ENCODE results near the gene TAF1C.
A peak's percentile ranks its signal among the peaks of the same experiment; 100 is the strongest.

TAF1C gene

GRCh38 chr16:84178146-84178765 lies 8.6 kb downstream of the TAF1C start:
- no peaks in the 10 kb centered on the region for H3K9me3 ChIP-seq (ENCODE audit: severe bottlenecking)
- peaks cover 16% of the 10 kb centered on the region for H3K4me1 ChIP-seq (ENCODE audit: insufficient read depth, poor library complexity, severe bottlenecking)
- peak overlapping the region; percentile 67 for H3K27ac ChIP-seq (ENCODE audit: poor library complexity, severe bottlenecking)
- peaks cover 28% of the 10 kb centered on the region for H3K36me3 ChIP-seq (ENCODE audit: low read depth)
- H3K4me3 ChIP-seq (ENCODE audit: severe bottlenecking): no peak overlapping the region
- TF ChIP-seq, protein P1, sequence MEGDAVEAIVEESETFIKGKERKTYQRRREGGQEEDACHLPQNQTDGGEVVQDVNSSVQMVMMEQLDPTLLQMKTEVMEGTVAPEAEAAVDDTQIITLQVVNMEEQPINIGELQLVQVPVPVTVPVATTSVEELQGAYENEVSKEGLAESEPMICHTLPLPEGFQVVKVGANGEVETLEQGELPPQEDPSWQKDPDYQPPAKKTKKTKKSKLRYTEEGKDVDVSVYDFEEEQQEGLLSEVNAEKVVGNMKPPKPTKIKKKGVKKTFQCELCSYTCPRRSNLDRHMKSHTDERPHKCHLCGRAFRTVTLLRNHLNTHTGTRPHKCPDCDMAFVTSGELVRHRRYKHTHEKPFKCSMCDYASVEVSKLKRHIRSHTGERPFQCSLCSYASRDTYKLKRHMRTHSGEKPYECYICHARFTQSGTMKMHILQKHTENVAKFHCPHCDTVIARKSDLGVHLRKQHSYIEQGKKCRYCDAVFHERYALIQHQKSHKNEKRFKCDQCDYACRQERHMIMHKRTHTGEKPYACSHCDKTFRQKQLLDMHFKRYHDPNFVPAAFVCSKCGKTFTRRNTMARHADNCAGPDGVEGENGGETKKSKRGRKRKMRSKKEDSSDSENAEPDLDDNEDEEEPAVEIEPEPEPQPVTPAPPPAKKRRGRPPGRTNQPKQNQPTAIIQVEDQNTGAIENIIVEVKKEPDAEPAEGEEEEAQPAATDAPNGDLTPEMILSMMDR (IDR thresholded peaks at IDR 0.05; ENCODE audit: poor library complexity, severe bottlenecking): no peak
- DNase-seq (ENCODE audit: low spot score) (no peak), ATAC-seq (ENCODE audit: low read depth) (no peak)
- no peaks in the 10 kb centered on the region for H3K27me3 ChIP-seq (ENCODE audit: insufficient read depth, poor library complexity, severe bottlenecking)

- Histone ChIP-seq H3K4me3 (ENCODE audit: severe bottlenecking) (no peak overlapping the region), H3K27me3 (ENCODE audit: insufficient read depth, poor library complexity, severe bottlenecking) (no peaks in the 10 kb centered on the region), H3K27ac (ENCODE audit: poor library complexity, severe bottlenecking) (peak overlapping the region; percentile 67), H3K9me3 (ENCODE audit: severe bottlenecking) (no peaks in the 10 kb centered on the region), H3K36me3 (ENCODE audit: low read depth) (peaks cover 22% of the 10 kb centered on the region), H3K4me1 (ENCODE audit: insufficient read depth, poor library complexity, severe bottlenecking) (peaks cover 16% of the 10 kb centered on the region)
- DNase-seq (ENCODE audit: low spot score) (no peak), ATAC-seq (ENCODE audit: low read depth) (no peak)
- TF ChIP-seq, protein P1 (IDR thresholded peaks at IDR 0.05; ENCODE audit: poor library complexity, severe bottlenecking): no peak
Observed at GRCh38 chr16:84177741-84178073, 9.2 kb downstream of the TAF1C start.

- TF ChIP-seq, protein P1 (IDR thresholded peaks at IDR 0.05; ENCODE audit: poor library complexity, severe bottlenecking): no peak
- Histone ChIP-seq H3K36me3 (ENCODE audit: low read depth) (peaks cover 14% of the 10 kb centered on the region), H3K4me3 (ENCODE audit: severe bottlenecking) (no peak overlapping the region), H3K4me1 (ENCODE audit: insufficient read depth, poor library complexity, severe bottlenecking) (peaks cover 16% of the 10 kb centered on the region), H3K27me3 (ENCODE audit: insufficient read depth, poor library complexity, severe bottlenecking) (no peaks in the 10 kb centered on the region), H3K9me3 (ENCODE audit: severe bottlenecking) (no peaks in the 10 kb centered on the region), H3K27ac (ENCODE audit: poor library complexity, severe bottlenecking) (peak overlapping the region; percentile 67)
- DNase-seq (ENCODE audit: low spot score): no peak
- ATAC-seq (ENCODE audit: low read depth): peak; percentile 6
Observed at GRCh38 chr16:84176192-84177053, 10.4 kb downstream of the TAF1C start.

DNA sequence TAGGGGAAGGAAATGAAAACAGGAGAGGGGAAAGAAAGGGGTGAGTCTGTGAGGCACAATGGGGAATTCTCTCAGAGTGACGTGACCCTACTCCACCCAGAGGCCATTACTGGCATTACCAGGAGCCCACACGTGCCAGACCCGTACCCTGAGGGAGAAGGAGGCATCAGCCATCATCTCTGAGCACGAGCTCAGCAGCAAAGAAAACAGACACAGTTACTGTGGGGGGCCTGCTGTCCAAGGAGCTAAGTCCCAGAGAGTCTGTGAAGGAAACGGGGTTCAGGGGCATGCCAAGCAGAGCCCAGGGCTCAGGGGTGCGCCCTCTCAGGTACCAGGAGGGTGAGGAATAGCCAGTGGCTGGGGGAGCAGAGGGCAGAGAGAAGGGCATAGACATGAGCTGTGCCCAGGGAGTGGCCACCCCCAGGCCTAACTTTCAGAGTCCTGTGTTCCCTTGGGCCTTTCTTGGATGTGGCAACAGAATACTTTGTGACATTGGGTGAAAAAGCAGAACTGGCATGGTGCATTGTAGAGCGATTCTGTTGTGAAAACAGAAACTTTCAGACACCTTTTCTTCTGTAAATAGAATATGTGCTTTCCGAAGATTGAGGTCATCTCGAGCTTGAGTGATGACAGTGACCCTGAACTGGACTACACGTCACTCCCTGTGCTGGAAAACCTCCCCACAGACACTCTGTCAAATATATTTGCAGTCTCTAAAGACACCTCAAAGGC lies 11.3 kb downstream of the TAF1C start:
- Histone ChIP-seq H3K9me3 (ENCODE audit: severe bottlenecking) (no peaks in the 10 kb centered on the region), H3K4me3 (ENCODE audit: severe bottlenecking) (no peak overlapping the region), H3K27ac (ENCODE audit: poor library complexity, severe bottlenecking) (no peak overlapping the region), H3K4me1 (ENCODE audit: insufficient read depth, poor library complexity, severe bottlenecking) (peaks cover 16% of the 10 kb centered on the region), H3K27me3 (ENCODE audit: insufficient read depth, poor library complexity, severe bottlenecking) (no peaks in the 10 kb centered on the region), H3K36me3 (ENCODE audit: low read depth) (peaks cover 13% of the 10 kb centered on the region)
- DNase-seq (ENCODE audit: low spot score) (no peak), ATAC-seq (ENCODE audit: low read depth) (peak; percentile 73)
- TF ChIP-seq, protein P1 (IDR thresholded peaks at IDR 0.05; ENCODE audit: poor library complexity, severe bottlenecking): peak; percentile 89
